ENCODE data around the gene GOSR2.
A peak's percentile ranks its signal among the peaks of the same experiment; 100 is the strongest.

The GOSR2 gene

GRCh38 chr17:46922804-46923635, at the start of gene GOSR2:
Gene GOSR2, plus strand, starts transcription at chr17:46923160. Its CDS starts 33 bp downstream, at chr17:46923193.
- peak; percentile 97 for DNase-seq (ENCODE audit: extremely low spot score)
- POLR2A ChIA-PET, result no interaction called here
- TF ChIP-seq LEF1 (IDR thresholded peaks at IDR 0.05; ENCODE audit: borderline replicate concordance) (no peak), L3MBTL2 (conservative IDR thresholded peaks at IDR 0.05) (peak; percentile 56; the same call in 1 of the 2 replicates), FOXK2 (IDR thresholded peaks at IDR 0.05) (no peak), ELF4 (IDR thresholded peaks at IDR 0.05) (peak; percentile 92), ZNF384 (IDR thresholded peaks at IDR 0.05) (no peak), SUZ12 (IDR thresholded peaks at IDR 0.05) (no peak), CTBP1 (IDR thresholded peaks at IDR 0.05; ENCODE audit: borderline replicate concordance) (peak; percentile 47; the same call in 1 of the 2 replicates), TARDBP (IDR thresholded peaks at IDR 0.05) (no peak)
- CTCF ChIA-PET, result no interaction called here

DNA sequence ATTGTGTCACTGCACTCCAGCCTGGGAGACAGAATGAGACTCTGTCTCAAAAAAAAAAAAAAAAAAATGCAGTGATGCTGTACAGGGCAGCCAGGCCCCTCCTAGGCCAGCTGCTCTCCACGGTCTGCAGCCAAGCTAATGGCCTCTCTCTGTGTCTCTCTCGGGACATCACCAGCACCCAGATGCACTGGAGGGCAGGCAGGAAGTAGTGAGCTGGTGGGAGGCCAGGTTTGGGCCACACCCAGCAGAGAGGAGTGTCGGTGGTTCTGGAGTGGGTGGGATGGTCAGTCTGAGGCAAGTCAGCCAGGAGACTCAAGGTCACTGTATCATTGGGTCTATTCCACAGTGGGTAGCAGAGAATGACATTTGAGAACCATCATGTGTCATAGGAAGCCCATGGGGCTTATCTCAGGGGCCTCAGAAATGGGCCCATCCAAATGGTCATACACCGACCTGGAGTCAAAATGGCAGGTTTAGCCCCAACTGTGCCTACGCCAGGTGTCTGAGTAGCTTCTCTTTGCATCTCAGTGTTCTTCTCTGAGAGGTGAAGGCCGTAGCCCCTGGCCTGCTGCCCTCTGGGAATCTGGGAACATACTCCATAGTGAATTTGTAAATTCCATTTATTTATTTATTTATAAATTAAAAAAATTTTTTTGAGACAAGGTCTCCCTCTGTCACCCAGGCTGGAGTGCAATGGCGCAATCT, 48.9 kb upstream of the GOSR2 start:
- POLR2A ChIA-PET, result interaction anchor here (1.0 kb wide), 1 partner anchor 11 kb away, joined by 3 read pairs; no protein-coding TSS in a partner anchor
- DNase-seq (ENCODE audit: extremely low spot score), result no peak
- TF ChIP-seq NFRKB (IDR thresholded peaks at IDR 0.05), result no peak
- TF ChIP-seq SP1 (IDR thresholded peaks at IDR 0.05), result no peak
- no peak for TF ChIP-seq FOXA1 (IDR thresholded peaks at IDR 0.05)
- TF ChIP-seq HDGF (IDR thresholded peaks at IDR 0.05; ENCODE audit: borderline replicate concordance), result no peak
- no peak for TF ChIP-seq PKNOX1 (IDR thresholded peaks at IDR 0.05)
- TF ChIP-seq ELF4 (IDR thresholded peaks at IDR 0.05), result no peak
- TF ChIP-seq FOXM1 (IDR thresholded peaks at IDR 0.05; ENCODE audit: borderline replicate concordance), result no peak
- no peak for TF ChIP-seq ZNF384 (IDR thresholded peaks at IDR 0.05)
- TF ChIP-seq SUZ12 (IDR thresholded peaks at IDR 0.05), result no peak
- no peak for TF ChIP-seq L3MBTL2 (conservative IDR thresholded peaks at IDR 0.05)
- TF ChIP-seq BHLHE40 (IDR thresholded peaks at IDR 0.05; ENCODE audit: borderline replicate concordance), result no peak
- TF ChIP-seq CTBP1 (IDR thresholded peaks at IDR 0.05; ENCODE audit: borderline replicate concordance), result no peak
- TF ChIP-seq LEF1 (IDR thresholded peaks at IDR 0.05; ENCODE audit: borderline replicate concordance), result no peak
- TF ChIP-seq TARDBP (IDR thresholded peaks at IDR 0.05), result no peak
- TF ChIP-seq ARNT (IDR thresholded peaks at IDR 0.05), result no peak
- TF ChIP-seq FOXK2 (IDR thresholded peaks at IDR 0.05), result no peak
- CTCF ChIA-PET, result no interaction called here

DNA sequence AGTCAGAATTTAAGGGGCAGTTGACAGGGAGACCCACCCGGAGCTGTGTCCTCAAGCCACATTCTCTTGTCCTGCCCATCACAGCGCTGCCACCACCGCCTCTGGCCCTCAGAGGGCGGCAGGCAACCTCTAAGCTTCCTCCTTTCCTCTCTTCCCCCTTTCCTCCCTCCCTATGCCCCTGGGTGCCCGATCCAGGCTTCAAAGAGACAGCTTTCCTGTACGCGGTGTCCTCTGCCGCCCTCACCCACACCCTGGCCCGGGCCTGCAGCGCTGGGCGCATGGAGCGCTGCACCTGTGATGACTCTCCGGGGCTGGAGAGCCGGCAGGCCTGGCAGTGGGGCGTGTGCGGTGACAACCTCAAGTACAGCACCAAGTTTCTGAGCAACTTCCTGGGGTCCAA, 48.1 kb upstream of the GOSR2 start:
- POLR2A ChIA-PET, result interaction anchor here (1.0 kb wide), 1 partner anchor 11 kb away, joined by 3 read pairs; no protein-coding TSS in a partner anchor
- no peak for DNase-seq (ENCODE audit: extremely low spot score)
- CTCF ChIA-PET, result no interaction called here
- TF ChIP-seq FOXK2 (IDR thresholded peaks at IDR 0.05) (no peak), PKNOX1 (IDR thresholded peaks at IDR 0.05) (no peak), NFRKB (IDR thresholded peaks at IDR 0.05) (no peak), CTBP1 (IDR thresholded peaks at IDR 0.05; ENCODE audit: borderline replicate concordance) (no peak), ARNT (IDR thresholded peaks at IDR 0.05) (no peak)

- no peak for TF ChIP-seq FOXK2 (IDR thresholded peaks at IDR 0.05)
- no peak for TF ChIP-seq PKNOX1 (IDR thresholded peaks at IDR 0.05)
- no peak for TF ChIP-seq ZNF384 (IDR thresholded peaks at IDR 0.05)
- no peak for TF ChIP-seq NFRKB (IDR thresholded peaks at IDR 0.05)
- no peak for DNase-seq (ENCODE audit: extremely low spot score)
- ChIA-PET POLR2A (no interaction called here), CTCF (no interaction called here)
These were observed 47.1 kb upstream of the GOSR2 start for GRCh38 chr17:46875849-46876352.

DNA sequence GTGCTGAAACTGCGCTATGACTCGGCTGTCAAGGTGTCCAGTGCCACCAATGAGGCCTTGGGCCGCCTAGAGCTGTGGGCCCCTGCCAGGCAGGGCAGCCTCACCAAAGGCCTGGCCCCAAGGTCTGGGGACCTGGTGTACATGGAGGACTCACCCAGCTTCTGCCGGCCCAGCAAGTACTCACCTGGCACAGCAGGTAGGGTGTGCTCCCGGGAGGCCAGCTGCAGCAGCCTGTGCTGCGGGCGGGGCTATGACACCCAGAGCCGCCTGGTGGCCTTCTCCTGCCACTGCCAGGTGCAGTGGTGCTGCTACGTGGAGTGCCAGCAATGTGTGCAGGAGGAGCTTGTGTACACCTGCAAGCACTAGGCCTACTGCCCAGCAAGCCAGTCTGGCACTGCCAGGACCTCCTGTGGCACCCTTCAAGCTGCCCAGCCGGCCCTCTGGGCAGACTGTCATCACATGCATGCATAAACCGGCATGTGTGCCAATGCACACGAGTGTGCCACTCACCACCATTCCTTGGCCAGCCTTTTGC, 46.5 kb upstream of the GOSR2 start:
- DNase-seq (ENCODE audit: extremely low spot score), result peak; percentile 47
- POLR2A ChIA-PET, result no interaction called here
- CTCF ChIA-PET, result no interaction called here
- TF ChIP-seq BHLHE40 (IDR thresholded peaks at IDR 0.05; ENCODE audit: borderline replicate concordance) (no peak), HDGF (IDR thresholded peaks at IDR 0.05; ENCODE audit: borderline replicate concordance) (no peak), ARNT (IDR thresholded peaks at IDR 0.05) (0 out of 2 replicates have a peak, but pooled peaks have one; percentile 13)

- POLR2A ChIA-PET, result no interaction called here
- DNase-seq (ENCODE audit: extremely low spot score), result no peak
- CTCF ChIA-PET, result interaction anchor here (1.7 kb wide), 1 partner anchor 65 kb away, joined by 4 read pairs; no protein-coding TSS in a partner anchor
- TF ChIP-seq ZNF384 (IDR thresholded peaks at IDR 0.05), result no peak
- no peak for TF ChIP-seq TARDBP (IDR thresholded peaks at IDR 0.05)
- no peak for TF ChIP-seq SUZ12 (IDR thresholded peaks at IDR 0.05)
- TF ChIP-seq NFRKB (IDR thresholded peaks at IDR 0.05), result no peak
- no peak for TF ChIP-seq CTBP1 (IDR thresholded peaks at IDR 0.05; ENCODE audit: borderline replicate concordance)
- TF ChIP-seq BHLHE40 (IDR thresholded peaks at IDR 0.05; ENCODE audit: borderline replicate concordance), result no peak
- no peak for TF ChIP-seq SP1 (IDR thresholded peaks at IDR 0.05)
- TF ChIP-seq ARNT (IDR thresholded peaks at IDR 0.05), result no peak
- TF ChIP-seq LEF1 (IDR thresholded peaks at IDR 0.05; ENCODE audit: borderline replicate concordance), result no peak
- no peak for TF ChIP-seq FOXM1 (IDR thresholded peaks at IDR 0.05; ENCODE audit: borderline replicate concordance)
- TF ChIP-seq PKNOX1 (IDR thresholded peaks at IDR 0.05), result no peak
- no peak for TF ChIP-seq FOXK2 (IDR thresholded peaks at IDR 0.05)
- TF ChIP-seq FOXA1 (IDR thresholded peaks at IDR 0.05), result no peak
- no peak for TF ChIP-seq L3MBTL2 (conservative IDR thresholded peaks at IDR 0.05)
These were observed 46.0 kb upstream of the GOSR2 start for GRCh38 chr17:46876926-46877325.
